Muscle layer of duodenum (tissue), 2 donors: ENCODE results near the gene REEP1.
A peak's percentile ranks its signal among the peaks of the same experiment; 100 is the strongest.

Experiments
- H3K27ac ChIP-seq: one replicate; pipeline ENCODE4 v1.7.0; 2013; ENCODE audit warnings: mild to moderate bottlenecking, low read length
- H3K27me3 ChIP-seq: one replicate; pipeline ENCODE4 v1.7.0; 2013; ENCODE audit warnings: low read depth, mild to moderate bottlenecking, control low read depth, low read length
- H3K36me3 ChIP-seq, 2 donors: one replicate each; pipeline ENCODE4 v1.7.0; 2013; ENCODE audit warnings: low read length in 2 of 2, control low read depth in 1 of 2, mild to moderate bottlenecking in 1 of 2; ENCODE audit not compliant: insufficient read depth in 2 of 2, control insufficient read depth in 1 of 2
- H3K4me1 ChIP-seq, 2 donors: one replicate each; pipeline ENCODE4 v1.7.0; 2013; ENCODE audit warnings: low read length in 2 of 2, mild to moderate bottlenecking in 2 of 2, control low read depth in 1 of 2, moderate library complexity in 1 of 2; ENCODE audit not compliant: insufficient read depth in 2 of 2, control insufficient read depth in 1 of 2
- H3K4me3 ChIP-seq, 2 donors: one replicate each; pipeline ENCODE4 v1.7.0; 2013; ENCODE audit warnings: low read length in 2 of 2, low read depth in 1 of 2, mild to moderate bottlenecking in 1 of 2
- H3K9me3 ChIP-seq, 2 donors: one replicate each; pipeline ENCODE4 v1.7.0; 2013; ENCODE audit warnings: low read length in 2 of 2, control low read depth in 1 of 2, mild to moderate bottlenecking in 1 of 2; ENCODE audit not compliant: control insufficient read depth in 1 of 2
- donor health status: healthy.

Gene REEP1

GRCh38 chr2:86186431-86186830 lies 151.0 kb downstream of the REEP1 start:
- H3K27me3 ChIP-seq: no peaks in the 10 kb centered on the region
- no peak overlapping the region for H3K27ac ChIP-seq
- H3K4me1 ChIP-seq: peaks cover 0 to 50% of the 10 kb centered on the region in 2 donors

GRCh38 chr2:86185517-86186212 lies 151.8 kb downstream of the REEP1 start:
- no peak overlapping the region for H3K4me3 ChIP-seq
- no peaks in the 10 kb centered on the region for H3K27me3 ChIP-seq
- peaks cover 0 to 42% of the 10 kb centered on the region in 2 donors for H3K4me1 ChIP-seq
- no peaks in the 10 kb centered on the region for H3K9me3 ChIP-seq
- H3K36me3 ChIP-seq: peaks cover 0 to 4% of the 10 kb centered on the region in 2 donors
- H3K27ac ChIP-seq: peak overlapping the region; percentile 5

More at GRCh38 chr2:86186431-86186830, 151.0 kb downstream of the REEP1 start:
- no peak overlapping the region for H3K4me3 ChIP-seq
- H3K9me3 ChIP-seq: no peaks in the 10 kb centered on the region
- peaks cover 0 to 4% of the 10 kb centered on the region in 2 donors for H3K36me3 ChIP-seq

GRCh38 chr2:86176597-86176996 lies 160.8 kb downstream of the REEP1 start:
- no peaks in the 10 kb centered on the region for H3K9me3 ChIP-seq
- no peak overlapping the region for H3K27ac ChIP-seq
- no peaks in the 10 kb centered on the region for H3K27me3 ChIP-seq
- H3K36me3 ChIP-seq: peaks cover 37 to 39% of the 10 kb centered on the region in 2 donors
- no peak overlapping the region for H3K4me3 ChIP-seq
- peaks cover 0 to 6% of the 10 kb centered on the region in 2 donors for H3K4me1 ChIP-seq

GRCh38 chr2:86175828-86176227 lies 161.6 kb downstream of the REEP1 start:
- H3K4me1 ChIP-seq: peaks cover 0 to 6% of the 10 kb centered on the region in 2 donors
- no peak overlapping the region for H3K27ac ChIP-seq
- H3K9me3 ChIP-seq: no peaks in the 10 kb centered on the region
- H3K27me3 ChIP-seq: no peaks in the 10 kb centered on the region
- H3K4me3 ChIP-seq: no peak overlapping the region
- peaks cover 43 to 46% of the 10 kb centered on the region in 2 donors for H3K36me3 ChIP-seq

GRCh38 chr2:86174445-86174844 lies 163.0 kb downstream of the REEP1 start:
- no peaks in the 10 kb centered on the region for H3K9me3 ChIP-seq
- H3K27me3 ChIP-seq: no peaks in the 10 kb centered on the region
- H3K4me1 ChIP-seq: peaks cover 0 to 6% of the 10 kb centered on the region in 2 donors
- no peak overlapping the region for H3K4me3 ChIP-seq
- H3K36me3 ChIP-seq: peaks cover 49 to 51% of the 10 kb centered on the region in 2 donors
- H3K27ac ChIP-seq: no peak overlapping the region

- Histone ChIP-seq H3K4me1 (peaks cover 0 to 6% of the 10 kb centered on the region in 2 donors), H3K4me3 (no peak overlapping the region), H3K27me3 (no peaks in the 10 kb centered on the region), H3K36me3 (peaks cover 40 to 48% of the 10 kb centered on the region in 2 donors), H3K9me3 (no peaks in the 10 kb centered on the region), H3K27ac (no peak overlapping the region)
Observed at GRCh38 chr2:86172610-86173009, 164.8 kb downstream of the REEP1 start.

GRCh38 chr2:86171295-86171694 lies 166.1 kb downstream of the REEP1 start:
- no peak overlapping the region for H3K27ac ChIP-seq
- H3K36me3 ChIP-seq: peaks cover 39 to 40% of the 10 kb centered on the region in 2 donors
- H3K27me3 ChIP-seq: no peaks in the 10 kb centered on the region
- peaks cover 0 to 3% of the 10 kb centered on the region in 2 donors for H3K4me1 ChIP-seq
- no peaks in the 10 kb centered on the region for H3K9me3 ChIP-seq
- no peak overlapping the region for H3K4me3 ChIP-seq

GRCh38 chr2:86170449-86170848 lies 167.0 kb downstream of the REEP1 start:
- Histone ChIP-seq H3K27me3 (no peaks in the 10 kb centered on the region), H3K4me1 (no peaks in the 10 kb centered on the region), H3K9me3 (no peaks in the 10 kb centered on the region), H3K27ac (no peak overlapping the region), H3K36me3 (peaks cover 33 to 37% of the 10 kb centered on the region in 2 donors), H3K4me3 (no peak overlapping the region)
